GM21526 (cell line): ENCODE data around the gene FKBP2.
"Not testable (repeated sequence)": the region's sequence is repeated elsewhere in the genome, so short reads cannot be mapped to it uniquely, and the experiment has no call there.

Experiments used
- ATAC-seq: cut with Tn5 transposase; IDR thresholded peaks from one replicate; pipeline ENCODE4 v1.9.1; 2021; ENCODE audit warnings: moderate library complexity; ENCODE audit not compliant: unreplicated experiment, low FRiP score

The FKBP2 gene

DNA sequence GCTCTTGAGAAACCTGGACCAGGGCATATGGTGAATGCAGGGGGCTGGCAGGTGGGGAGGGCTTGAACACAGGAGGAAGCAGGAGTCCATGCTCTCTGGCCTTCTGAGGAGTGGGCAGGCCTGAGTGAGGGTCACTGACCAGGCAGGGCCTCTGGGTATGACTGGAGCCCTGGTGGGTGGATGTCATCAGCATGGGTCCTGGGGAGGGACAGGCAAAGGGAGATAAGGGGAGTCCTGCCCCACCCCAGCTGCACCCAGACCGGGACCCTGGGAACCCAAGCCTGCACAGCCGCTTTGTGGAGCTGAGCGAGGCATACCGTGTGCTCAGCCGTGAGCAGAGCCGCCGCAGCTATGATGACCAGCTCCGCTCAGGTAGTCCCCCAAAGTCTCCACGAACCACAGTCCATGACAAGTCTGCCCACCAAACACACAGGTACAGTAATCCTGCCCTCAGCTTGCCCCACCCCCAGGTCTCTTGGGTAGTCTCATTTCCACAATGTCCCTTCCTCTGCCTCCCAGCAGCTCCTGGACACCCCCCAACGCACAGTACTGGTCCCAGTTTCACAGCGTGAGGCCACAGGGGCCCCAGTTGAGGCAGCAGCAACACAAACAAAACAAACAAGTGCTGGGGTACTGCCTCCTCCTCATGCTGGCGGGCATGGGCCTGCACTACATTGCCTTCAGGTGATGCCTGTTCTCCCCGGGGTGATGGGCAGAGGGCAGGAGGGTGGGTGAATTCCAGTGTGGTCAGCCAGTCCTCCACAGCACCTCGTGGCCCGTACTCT is 8.5 kb upstream of the FKBP2 start:
- no peak for ATAC-seq

GRCh38 chr11:64232967-64233315 is 8.0 kb upstream of the FKBP2 start:
- ATAC-seq = no peak

DNA sequence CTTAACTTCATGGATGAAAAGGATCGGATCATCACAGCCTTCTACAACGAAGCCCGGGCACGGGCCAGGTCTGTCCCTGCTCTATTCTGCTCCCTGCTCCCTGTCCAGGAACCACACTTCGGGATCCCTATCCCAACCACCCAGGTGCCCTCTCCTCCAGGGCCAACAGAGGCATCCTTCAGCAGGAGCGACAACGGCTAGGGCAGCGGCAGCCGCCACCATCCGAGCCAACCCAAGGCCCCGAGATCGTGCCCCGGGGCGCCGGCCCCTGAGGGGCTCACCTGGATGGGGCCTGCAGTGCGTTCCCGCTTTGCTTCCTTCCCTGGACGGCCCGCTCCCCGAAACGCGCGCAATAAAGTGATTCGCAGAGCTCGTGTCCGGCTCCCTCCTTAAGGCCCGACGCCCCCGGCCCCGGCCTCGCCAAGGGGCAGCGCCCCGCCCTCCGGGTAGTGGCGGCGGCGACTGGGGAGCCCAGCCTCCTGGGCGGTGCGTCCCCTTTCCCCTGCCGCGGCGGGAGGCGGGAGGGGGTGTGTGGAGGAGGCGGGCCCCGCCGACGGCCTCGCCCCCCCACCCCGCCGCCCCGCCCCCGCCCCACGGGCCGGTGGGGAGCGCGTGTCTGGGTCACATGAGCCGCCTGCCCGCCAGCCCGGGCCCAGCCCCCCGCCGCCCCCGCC is 6.8 kb upstream of the FKBP2 start, which contains the start of gene VEGFB:
TSS of gene VEGFB (plus strand) at position 672 of the 674 bp plus-strand sequence. CDS start 250 bp downstream, outside the sequence.
- ATAC-seq = no peak

- ATAC-seq = no peak
Observed at GRCh38 chr11:64234647-64235379, 6.1 kb upstream of the FKBP2 start.

GRCh38 chr11:64235437-64236161 is 5.3 kb upstream of the FKBP2 start:
- no peak for ATAC-seq

GRCh38 chr11:64237484-64237951 is 3.4 kb upstream of the FKBP2 start:
- ATAC-seq = no peak

DNA sequence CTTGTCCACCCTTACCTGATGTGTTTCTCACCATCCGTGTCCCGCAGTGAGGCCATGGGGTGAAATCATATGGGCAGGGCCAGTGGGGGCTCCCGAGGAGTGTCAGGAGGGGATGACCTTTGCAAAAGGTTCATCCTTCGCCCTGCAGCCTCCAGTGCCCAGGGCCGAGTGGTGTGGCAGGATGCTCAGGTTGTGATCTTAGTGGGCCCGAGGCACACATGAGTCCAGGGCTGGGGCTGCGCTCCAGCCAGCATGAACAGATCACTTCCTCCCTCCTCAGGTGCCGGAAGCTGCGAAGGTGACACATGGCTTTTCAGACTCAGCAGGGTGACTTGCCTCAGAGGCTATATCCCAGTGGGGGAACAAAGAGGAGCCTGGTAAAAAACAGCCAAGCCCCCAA is 2.8 kb upstream of the FKBP2 start:
- ATAC-seq = no peak

GRCh38 chr11:64238999-64239398 is 1.9 kb upstream of the FKBP2 start:
- no peak for ATAC-seq

- peak; percentile 3 for ATAC-seq
Observed at GRCh38 chr11:64239662-64240434, 1.0 kb upstream of the FKBP2 start.

GRCh38 chr11:64241241-64241490 is 271 bp downstream of the FKBP2 start:
- peak; percentile 53 for ATAC-seq

- ATAC-seq = no peak
Observed at GRCh38 chr11:64241491-64242374, 838 bp downstream of the FKBP2 start.

GRCh38 chr11:64243236-64243854 is 2.5 kb downstream of the FKBP2 start:
- no peak for ATAC-seq

GRCh38 chr11:64244107-64244506 is 3.2 kb downstream of the FKBP2 start:
- ATAC-seq = no peak

GRCh38 chr11:64244966-64245365 is 4.1 kb downstream of the FKBP2 start:
- ATAC-seq = no peak

- ATAC-seq = no peak
Observed at GRCh38 chr11:64245401-64245796, 4.5 kb downstream of the FKBP2 start.

DNA sequence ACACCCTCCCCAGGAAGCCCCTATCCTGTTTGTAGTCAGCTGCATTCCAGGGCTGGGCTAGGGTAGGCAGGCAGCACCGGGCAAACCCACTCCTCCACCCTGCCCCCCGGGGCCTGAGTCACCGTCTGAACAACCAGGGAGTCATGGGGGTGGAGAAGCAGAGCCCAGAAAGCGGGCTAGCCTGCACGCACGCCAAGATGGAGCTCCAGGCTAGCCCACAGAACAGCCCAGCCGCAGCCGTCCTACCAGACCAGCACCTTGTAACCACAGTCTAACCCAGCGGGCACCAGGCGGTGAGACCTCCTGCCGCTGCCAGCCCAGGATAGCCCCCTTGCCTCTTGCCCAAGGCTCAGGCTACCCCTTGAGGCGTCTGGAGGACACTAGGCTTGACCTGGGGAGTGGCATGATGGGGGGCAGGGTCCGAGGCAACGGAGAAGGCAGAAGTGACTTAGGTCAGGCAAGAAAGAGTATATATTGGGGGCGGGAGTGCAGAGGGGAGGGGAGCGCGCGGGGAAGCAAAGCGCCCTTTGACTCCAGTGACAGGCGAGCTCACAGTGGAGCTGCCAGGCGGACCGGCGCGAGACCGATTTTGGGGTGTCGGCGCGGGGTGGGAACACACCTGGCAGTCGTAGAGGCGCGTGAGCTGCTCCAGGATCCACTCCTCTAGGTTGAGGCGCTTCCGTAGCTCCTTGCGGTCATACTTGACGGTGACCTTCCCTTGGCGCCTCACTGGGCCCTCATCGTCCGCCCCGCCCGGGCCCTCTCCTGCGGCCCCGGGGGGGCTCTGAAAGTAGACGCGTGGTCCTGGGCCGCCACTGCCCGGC is 5.1 kb downstream of the FKBP2 start:
- no peak for ATAC-seq

DNA sequence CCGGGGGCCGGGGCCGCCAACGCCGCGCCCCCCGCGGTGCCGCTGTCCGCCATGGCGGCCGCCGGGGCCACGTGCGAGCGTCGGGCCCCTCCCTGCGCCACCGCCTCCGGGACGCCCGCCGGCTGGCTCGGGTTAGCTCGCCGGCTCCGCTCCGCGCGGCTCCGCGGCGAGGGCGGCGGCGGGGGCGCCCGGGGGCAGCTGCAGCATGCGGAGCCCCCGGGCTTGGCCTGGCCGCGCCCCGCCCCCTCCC is 5.7 kb downstream of the FKBP2 start:
- ATAC-seq = not testable (repeated sequence)
